T-helper 2 cell treated with Interferon-gamma antibody and Interleukin-4, amounts not matched to agents 5 μg/mL and 100 μg/mL, for 36 hours (primary cell): Measurements from ENCODE around the gene MRPS25.

Experiments
- DNase-seq: peaks from one replicate; pipeline ENCODE4 v3.0.0; 2021; ENCODE audit warnings: low spot score
- H3K27ac Mint-ChIP-seq: one replicate; pipeline ENCODE4 v1.8.0; 2021; ENCODE audit warnings: mild to moderate bottlenecking, mixed read lengths
- H3K27me3 Mint-ChIP-seq: one replicate; pipeline ENCODE4 v1.8.0; 2021; ENCODE audit warnings: low read depth, mixed read lengths
- H3K36me3 Mint-ChIP-seq: one replicate; pipeline ENCODE4 v1.8.0; 2021; ENCODE audit warnings: low read depth, mixed read lengths
- H3K4me1 Mint-ChIP-seq: one replicate; pipeline ENCODE4 v1.8.0; 2021; ENCODE audit warnings: low read depth, mixed read lengths
- H3K4me3 Mint-ChIP-seq: one replicate; pipeline ENCODE4 v1.8.0; 2022; ENCODE audit warnings: mild to moderate bottlenecking, moderate library complexity, mixed read lengths
- H3K9me3 Mint-ChIP-seq: one replicate; pipeline ENCODE4 v1.8.0; 2021; ENCODE audit warnings: mixed read lengths

Gene MRPS25

DNA sequence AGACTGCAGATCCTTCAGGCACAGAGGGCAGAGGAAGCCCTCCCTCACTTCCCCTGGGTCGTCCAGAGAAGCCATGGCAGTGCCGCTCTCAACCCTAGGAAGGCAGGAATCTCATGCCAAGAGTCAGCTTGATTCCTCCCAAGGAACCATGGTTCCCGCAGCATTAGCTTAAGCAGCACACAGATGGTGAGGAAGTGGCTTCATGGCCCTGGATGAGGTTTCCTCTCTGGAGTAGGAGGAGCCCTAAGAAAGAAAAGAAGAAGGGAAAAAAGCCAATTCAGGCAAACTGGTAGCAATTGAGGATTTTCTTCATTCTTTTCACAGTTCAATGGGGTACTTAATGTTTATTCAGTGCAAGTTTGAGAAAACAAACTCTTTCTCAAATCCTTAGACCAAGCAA is 30.9 kb upstream of the MRPS25 start:
- Mint-ChIP-seq H3K4me3 (no peak overlapping the region), H3K9me3 (no peaks in the 10 kb centered on the region), H3K27me3 (no peaks in the 10 kb centered on the region), H3K36me3 (peaks cover 29% of the 10 kb centered on the region), H3K4me1 (peaks cover 18% of the 10 kb centered on the region), H3K27ac (no peak overlapping the region)
- no peak for DNase-seq

DNA sequence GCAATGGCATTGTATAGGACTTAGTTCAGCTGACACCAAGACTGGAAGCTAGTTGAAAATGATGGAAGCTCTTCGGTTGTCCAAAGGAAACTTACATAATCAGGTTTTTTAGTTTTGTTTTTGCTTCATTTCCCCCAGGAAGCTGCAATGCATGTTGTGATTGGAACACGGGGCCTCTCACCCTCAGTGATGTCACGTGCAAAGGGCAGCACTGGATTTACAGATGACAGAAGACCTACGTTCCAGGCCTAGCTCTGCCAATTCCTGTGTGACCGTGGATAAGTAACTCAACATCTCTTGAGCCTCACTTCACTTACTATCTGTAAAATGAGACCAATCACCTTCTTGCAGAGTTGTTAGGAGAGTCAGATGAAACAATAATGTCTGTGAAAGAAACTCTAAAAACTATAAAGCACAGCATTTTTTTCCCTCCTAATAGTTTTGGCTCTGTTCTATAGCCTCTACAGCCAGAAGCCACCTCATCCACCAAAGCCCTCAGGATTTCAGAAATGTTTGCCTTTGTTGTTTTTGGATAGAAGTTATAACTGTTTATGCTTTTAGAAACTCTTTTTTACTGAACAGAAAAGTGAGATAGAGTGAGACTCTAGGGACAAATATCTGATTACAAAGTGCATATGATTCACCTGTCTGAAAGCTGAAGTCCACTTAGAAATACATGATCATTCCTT is 29.2 kb upstream of the MRPS25 start:
- no peak for DNase-seq
- Mint-ChIP-seq H3K4me1 (peaks cover 13% of the 10 kb centered on the region), H3K27ac (no peak overlapping the region), H3K9me3 (no peaks in the 10 kb centered on the region), H3K36me3 (peaks cover 41% of the 10 kb centered on the region), H3K4me3 (no peak overlapping the region), H3K27me3 (no peaks in the 10 kb centered on the region)

DNA sequence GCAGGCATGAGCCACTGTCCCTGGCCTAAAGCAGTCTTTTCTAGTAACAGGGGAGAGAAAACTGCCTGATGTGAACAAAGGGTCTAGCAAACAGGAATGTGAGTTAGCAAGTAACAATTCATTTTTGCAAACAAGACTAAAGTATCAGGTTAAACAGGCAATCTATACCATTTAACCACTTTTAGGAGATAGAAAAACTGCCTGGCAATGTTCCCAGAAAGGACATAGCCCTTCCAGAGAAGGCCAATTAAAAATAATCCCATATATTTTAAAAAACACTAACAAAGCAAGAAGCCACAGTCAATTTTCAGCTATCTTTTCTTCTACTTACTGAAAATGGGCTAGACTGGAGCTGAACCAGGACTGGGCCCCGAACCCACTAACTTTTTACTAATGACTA is 27.6 kb upstream of the MRPS25 start:
- Mint-ChIP-seq H3K27ac (no peak overlapping the region), H3K9me3 (no peaks in the 10 kb centered on the region), H3K36me3 (peaks cover 41% of the 10 kb centered on the region), H3K4me1 (peaks cover 5% of the 10 kb centered on the region), H3K27me3 (no peaks in the 10 kb centered on the region), H3K4me3 (no peak overlapping the region)
- DNase-seq = no peak

DNA sequence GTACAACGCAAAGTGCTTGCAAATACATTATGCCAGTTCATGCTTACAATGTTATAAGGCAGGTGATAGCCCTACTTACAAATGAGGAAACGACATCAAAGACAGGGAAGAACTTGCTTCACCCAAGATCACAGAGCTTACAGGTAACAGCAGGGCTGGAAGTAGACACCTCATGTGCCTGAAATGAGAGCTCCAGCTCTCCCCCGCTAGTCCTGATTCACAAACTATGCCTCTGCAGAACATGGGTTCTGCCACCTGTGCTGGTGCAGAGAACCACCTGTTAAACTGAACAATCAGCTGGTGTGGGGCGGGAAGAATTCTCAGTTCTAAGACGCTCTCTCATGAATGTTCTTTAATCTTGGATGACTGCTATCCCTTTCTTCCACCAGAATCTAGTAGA is 26.5 kb upstream of the MRPS25 start:
- Mint-ChIP-seq H3K36me3 (peaks cover 45% of the 10 kb centered on the region), H3K27me3 (no peaks in the 10 kb centered on the region), H3K4me3 (no peak overlapping the region), H3K9me3 (no peaks in the 10 kb centered on the region), H3K27ac (no peak overlapping the region), H3K4me1 (peaks cover 4% of the 10 kb centered on the region)
- no peak for DNase-seq

DNA sequence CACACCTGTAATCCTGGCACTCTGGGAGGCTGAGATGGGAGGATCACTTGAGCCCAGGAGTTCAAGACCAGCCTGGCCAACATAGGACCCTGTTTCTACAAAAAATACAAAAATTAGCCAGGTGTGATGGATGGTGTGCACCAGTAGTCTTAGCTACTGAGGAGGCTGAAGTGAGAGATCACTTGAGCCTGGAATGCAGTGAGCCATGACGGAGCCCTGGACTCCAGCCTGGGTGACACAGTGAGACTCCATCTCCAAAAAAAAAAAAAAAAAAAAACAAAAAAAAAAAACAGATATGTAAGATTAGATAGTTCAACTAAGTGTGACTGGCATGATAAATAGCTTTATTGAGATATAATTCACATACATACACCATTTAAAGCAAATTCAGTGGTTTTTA is 24.1 kb upstream of the MRPS25 start:
- peaks cover 45% of the 10 kb centered on the region for H3K36me3 Mint-ChIP-seq

DNA sequence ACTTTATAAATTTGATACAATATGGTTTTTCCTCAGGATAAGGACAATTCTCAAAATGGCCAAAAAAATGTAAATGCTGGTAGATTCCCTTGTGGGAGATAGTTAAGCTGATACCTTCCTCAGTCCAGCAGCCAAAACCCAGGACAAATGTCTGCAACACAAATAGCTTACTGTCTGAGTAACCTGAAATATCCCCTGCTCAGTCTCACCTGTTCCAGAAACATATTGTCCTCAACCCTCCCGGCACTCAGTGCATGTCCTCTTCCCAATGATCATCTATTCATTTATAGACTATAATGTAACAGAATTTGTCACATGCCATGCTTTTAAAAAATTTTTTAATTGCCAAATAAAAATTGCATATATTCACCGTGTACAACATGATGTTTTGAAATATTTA is 21.6 kb upstream of the MRPS25 start:
- Mint-ChIP-seq H3K9me3 (no peaks in the 10 kb centered on the region), H3K4me1 (no peaks in the 10 kb centered on the region), H3K36me3 (peaks cover 61% of the 10 kb centered on the region), H3K27me3 (no peaks in the 10 kb centered on the region), H3K27ac (no peak overlapping the region), H3K4me3 (no peak overlapping the region)
- no peak for DNase-seq

More for the DNA sequence above, 24.1 kb upstream of the MRPS25 start:
- Mint-ChIP-seq H3K4me3 (no peak overlapping the region), H3K27ac (no peak overlapping the region), H3K9me3 (no peaks in the 10 kb centered on the region), H3K4me1 (no peaks in the 10 kb centered on the region), H3K27me3 (no peaks in the 10 kb centered on the region)
- no peak for DNase-seq

DNA sequence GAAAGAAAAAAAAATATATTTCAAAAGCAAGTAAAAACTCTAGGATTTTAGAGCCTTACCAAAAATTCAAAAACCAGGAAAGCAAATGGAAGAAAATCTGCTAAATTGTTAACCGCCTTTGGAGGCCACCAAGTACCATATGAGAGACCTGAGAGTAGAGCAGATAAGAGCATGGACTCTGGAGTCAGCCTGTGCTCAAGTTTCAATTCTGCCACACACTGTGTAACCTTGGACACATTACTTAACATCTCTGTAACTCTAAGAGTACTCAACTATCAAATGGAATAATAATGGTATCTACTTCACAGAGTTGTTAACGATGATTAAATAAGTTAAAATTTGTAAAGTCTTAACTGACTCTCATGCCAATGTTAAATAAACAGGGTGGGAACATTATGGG is 21.1 kb upstream of the MRPS25 start:
- H3K9me3 Mint-ChIP-seq = no peaks in the 10 kb centered on the region
- H3K27me3 Mint-ChIP-seq = no peaks in the 10 kb centered on the region
- DNase-seq = no peak
- H3K27ac Mint-ChIP-seq = no peak overlapping the region
- H3K4me1 Mint-ChIP-seq = no peaks in the 10 kb centered on the region
- no peak overlapping the region for H3K4me3 Mint-ChIP-seq
- H3K36me3 Mint-ChIP-seq = peaks cover 62% of the 10 kb centered on the region

DNA sequence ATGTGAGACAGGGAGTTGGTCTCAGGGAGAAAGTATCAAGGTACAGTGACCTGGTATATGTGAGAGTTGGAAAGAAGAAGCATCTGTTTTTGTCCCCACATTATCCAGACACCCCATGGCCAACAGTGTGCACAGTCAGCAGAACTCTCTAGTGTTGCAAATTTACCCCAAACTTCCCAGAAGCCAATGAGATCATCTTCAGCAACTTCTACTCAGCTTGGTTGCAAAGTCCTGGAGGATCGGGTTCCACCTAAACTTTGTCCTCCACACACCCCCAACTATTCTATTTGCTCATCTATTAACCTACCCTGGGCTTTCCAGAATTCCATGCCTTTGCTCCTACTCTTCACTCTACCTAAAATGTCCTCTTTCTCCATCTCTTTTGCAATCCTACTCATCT is 18.1 kb upstream of the MRPS25 start:
- Mint-ChIP-seq H3K27me3 (no peaks in the 10 kb centered on the region), H3K4me3 (no peak overlapping the region), H3K9me3 (no peaks in the 10 kb centered on the region), H3K27ac (no peak overlapping the region), H3K4me1 (peaks cover 3% of the 10 kb centered on the region), H3K36me3 (peaks cover 67% of the 10 kb centered on the region)
- no peak for DNase-seq

DNA sequence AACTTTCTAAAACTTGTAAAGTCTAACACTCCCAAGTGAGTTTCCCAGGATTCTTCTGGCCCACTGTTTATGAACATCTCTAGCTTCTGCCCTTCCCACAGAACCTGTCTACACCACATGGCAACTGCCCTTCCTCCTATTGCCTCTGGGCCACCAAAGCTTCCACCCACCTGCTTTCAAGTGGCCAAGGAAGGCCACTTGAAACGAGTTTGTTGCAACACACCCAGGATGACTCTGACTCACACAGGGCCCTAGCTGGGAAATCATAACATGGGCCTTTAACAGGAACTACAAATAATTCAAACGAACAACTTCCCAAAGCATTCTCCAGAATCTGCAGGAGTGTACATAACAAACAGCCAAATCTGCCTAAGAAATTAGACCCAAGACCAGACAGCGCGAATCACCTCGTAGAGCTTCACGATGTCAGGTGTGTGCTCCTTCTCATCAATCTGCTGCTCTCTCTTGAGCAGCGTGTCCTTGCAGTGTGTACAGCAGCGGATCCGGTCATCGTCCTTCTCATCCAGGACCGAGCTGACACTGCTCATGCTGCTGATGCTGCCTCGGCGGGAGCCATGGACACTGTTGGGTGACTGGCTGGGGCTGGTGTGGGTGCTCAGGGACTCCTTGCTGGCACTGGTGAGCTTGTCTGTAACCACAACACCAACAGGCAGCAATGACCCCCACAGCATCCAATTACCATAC is 17.0 kb upstream of the MRPS25 start:
- Mint-ChIP-seq H3K9me3 (no peaks in the 10 kb centered on the region), H3K36me3 (peaks cover 72% of the 10 kb centered on the region), H3K27ac (no peak overlapping the region), H3K4me3 (no peak overlapping the region), H3K27me3 (no peaks in the 10 kb centered on the region), H3K4me1 (peaks cover 3% of the 10 kb centered on the region)
- no peak for DNase-seq

DNA sequence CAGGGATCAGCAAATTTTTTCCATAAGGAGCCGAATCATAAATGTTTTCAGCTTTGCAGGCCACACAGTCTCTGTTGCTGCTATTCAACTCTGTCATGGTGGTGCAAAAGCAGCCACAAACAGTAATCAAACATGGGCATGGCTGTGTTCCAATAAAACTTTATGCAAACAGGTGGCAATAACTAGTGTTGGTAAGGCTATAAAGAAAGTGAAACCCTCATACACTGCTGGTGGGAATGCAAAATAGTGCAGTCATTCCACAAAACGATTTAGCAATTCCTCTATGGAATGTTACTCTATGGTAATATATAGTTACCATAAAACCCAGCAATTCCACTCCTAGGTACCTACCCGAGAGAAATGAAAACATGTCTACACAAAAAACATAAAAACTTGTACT is 14.0 kb upstream of the MRPS25 start:
- no peaks in the 10 kb centered on the region for H3K9me3 Mint-ChIP-seq
- H3K4me3 Mint-ChIP-seq = no peak overlapping the region
- no peaks in the 10 kb centered on the region for H3K27me3 Mint-ChIP-seq
- peaks cover 3% of the 10 kb centered on the region for H3K4me1 Mint-ChIP-seq
- no peak for DNase-seq
- H3K36me3 Mint-ChIP-seq = peaks cover 78% of the 10 kb centered on the region
- no peak overlapping the region for H3K27ac Mint-ChIP-seq

DNA sequence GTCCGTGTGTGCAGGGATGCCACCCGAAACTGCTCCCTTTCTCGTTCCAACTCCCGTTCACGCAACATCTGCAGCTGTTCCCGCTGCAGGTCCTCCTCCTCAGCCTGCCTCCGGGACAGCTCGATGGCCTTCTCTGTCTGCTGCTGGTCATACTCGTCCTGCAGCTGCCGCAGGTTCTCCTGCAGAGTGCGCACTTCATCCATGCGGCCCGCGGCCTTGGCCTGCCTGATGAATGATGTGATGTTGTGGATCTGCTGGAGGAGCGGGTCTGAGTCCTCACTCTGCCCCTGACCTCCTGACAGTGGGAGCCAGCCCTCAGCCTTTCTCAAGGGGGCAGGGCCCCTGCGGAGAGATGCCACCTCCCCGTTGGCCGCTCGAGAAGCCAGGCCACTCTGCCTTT is 9.4 kb upstream of the MRPS25 start:
- no peak overlapping the region for H3K4me3 Mint-ChIP-seq
- H3K9me3 Mint-ChIP-seq = no peaks in the 10 kb centered on the region
- peaks cover 6% of the 10 kb centered on the region for H3K4me1 Mint-ChIP-seq
- H3K27ac Mint-ChIP-seq = no peak overlapping the region
- H3K36me3 Mint-ChIP-seq = peaks cover 66% of the 10 kb centered on the region
- H3K27me3 Mint-ChIP-seq = no peaks in the 10 kb centered on the region
- DNase-seq = no peak

DNA sequence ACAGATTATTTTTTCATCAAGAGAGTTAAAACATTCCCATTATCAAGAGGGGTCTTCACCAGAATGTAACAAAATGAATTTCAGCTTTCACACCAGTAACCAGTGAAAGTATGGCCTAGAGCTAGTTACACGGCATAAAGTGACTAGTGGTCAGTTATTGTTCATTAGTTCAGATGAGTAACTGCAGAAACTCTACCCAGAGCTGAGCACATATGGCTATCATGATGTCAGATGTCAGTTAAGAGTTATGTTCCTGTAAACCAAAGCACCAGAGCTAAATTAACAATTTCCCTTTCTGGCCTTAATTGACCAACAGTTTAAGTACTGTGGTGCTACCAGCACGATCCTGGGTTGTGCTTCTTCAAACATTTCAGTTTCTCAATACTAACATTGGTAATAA is 6.6 kb upstream of the MRPS25 start:
- H3K9me3 Mint-ChIP-seq = no peaks in the 10 kb centered on the region
- H3K27ac Mint-ChIP-seq = no peak overlapping the region
- H3K27me3 Mint-ChIP-seq = no peaks in the 10 kb centered on the region
- peaks cover 3% of the 10 kb centered on the region for H3K4me1 Mint-ChIP-seq
- no peak for DNase-seq
- peaks cover 46% of the 10 kb centered on the region for H3K36me3 Mint-ChIP-seq
- H3K4me3 Mint-ChIP-seq = no peak overlapping the region

DNA sequence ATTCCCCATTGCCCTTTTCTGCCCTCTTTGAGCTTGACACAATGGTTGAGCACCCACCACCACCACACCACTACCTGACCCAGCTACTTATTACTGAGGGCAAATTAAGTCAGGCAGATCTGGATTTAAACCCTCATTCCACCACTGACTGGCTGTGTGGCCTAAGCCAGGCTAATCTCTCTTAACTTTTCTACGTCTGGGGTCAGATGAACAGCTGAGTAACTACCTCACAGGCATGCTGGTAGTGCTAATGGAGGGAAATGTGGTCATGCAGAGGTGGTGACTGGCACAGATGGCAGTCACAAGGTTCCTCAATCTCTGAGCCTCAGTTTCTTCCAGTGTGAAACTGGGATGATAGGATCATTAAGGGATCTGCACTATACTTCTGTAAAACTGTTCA is 4.3 kb upstream of the MRPS25 start:
- no peak overlapping the region for H3K27ac Mint-ChIP-seq
- no peaks in the 10 kb centered on the region for H3K27me3 Mint-ChIP-seq
- no peak overlapping the region for H3K4me3 Mint-ChIP-seq
- no peaks in the 10 kb centered on the region for H3K9me3 Mint-ChIP-seq
- peaks cover 27% of the 10 kb centered on the region for H3K36me3 Mint-ChIP-seq
- no peak for DNase-seq
- peaks cover 7% of the 10 kb centered on the region for H3K4me1 Mint-ChIP-seq

DNA sequence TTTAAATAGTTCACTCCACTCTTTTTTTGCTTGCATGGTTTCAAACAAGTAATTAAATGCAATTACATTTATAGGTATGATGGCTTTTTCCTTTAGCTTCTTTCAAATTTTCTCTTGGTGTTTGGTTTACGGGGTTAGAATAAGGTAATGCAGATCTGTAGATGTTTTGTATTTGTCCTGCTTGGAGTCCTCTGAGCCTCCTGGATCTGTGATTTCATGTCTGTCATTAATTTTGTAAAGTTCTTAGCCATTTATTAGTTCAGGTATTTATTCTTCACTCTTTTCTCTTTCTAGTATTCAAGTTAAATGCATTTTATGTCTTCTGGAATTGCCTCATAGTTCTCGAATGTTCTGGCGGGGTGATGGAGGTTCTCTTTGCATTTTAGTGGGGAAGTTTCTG is 1.4 kb upstream of the MRPS25 start:
- peaks cover 22% of the 10 kb centered on the region for H3K4me1 Mint-ChIP-seq
- no peak overlapping the region for H3K27ac Mint-ChIP-seq
- DNase-seq = no peak
- peaks cover 12% of the 10 kb centered on the region for H3K36me3 Mint-ChIP-seq
- H3K4me3 Mint-ChIP-seq = peak overlapping the region; percentile 0
- no peaks in the 10 kb centered on the region for H3K27me3 Mint-ChIP-seq
- no peaks in the 10 kb centered on the region for H3K9me3 Mint-ChIP-seq

DNA sequence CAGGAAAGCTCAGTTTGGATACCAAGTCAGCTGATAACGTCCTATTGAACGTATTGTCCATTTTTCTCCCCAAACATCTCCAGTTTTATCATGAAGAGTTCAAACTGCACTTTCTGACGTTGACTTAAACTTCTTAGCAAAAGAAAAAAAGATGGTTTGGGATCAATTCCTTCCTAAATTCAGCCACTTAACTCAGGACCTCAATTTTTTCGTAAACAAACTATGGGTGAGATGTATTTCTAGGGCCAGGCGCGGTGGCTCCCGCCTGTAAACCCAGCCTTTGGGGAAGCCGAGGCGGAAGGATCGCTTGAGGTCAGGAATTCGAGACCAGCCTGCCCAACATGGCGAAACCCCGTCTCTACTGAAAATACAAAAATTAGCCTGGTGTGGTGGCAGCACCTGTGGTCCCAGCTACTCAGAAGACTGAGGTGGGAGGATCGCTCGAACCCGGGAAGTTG is 464 bp upstream of the MRPS25 start:
- peak overlapping the region; percentile 94 for H3K27ac Mint-ChIP-seq
- no peaks in the 10 kb centered on the region for H3K27me3 Mint-ChIP-seq
- DNase-seq = no peak
- peaks cover 22% of the 10 kb centered on the region for H3K4me1 Mint-ChIP-seq
- H3K36me3 Mint-ChIP-seq = peaks cover 14% of the 10 kb centered on the region
- H3K4me3 Mint-ChIP-seq = peak overlapping the region; percentile 96
- H3K9me3 Mint-ChIP-seq = no peaks in the 10 kb centered on the region
